Activated naive CD4-positive, alpha-beta T cell treated with anti-CD3 and anti-CD28 coated beads for 36 hours (primary cell): ENCODE results near the gene PDK4. TPM values are rescaled to one million over a fixed set of nuclear protein-coding genes. Genes with fewer than 3 reads are reported as not detected.

Source experiments
- CTCF ChIA-PET: fragments of 350-600 bp; sonication (Branson Sonifier 250); formaldehyde crosslinking; loops from one replicate; lab custom pipeline; 2021; ENCODE audit warnings: antibody characterized with exemption; lab: Charles Lee
- DNase-seq: peaks from one replicate; pipeline ENCODE4 v3.0.0-alpha.2; 2020
- H3K27ac Mint-ChIP-seq: one replicate; pipeline ENCODE4 v1.8.0; 2021; ENCODE audit warnings: mild to moderate bottlenecking, mixed read lengths
- H3K27me3 Mint-ChIP-seq: one replicate; pipeline ENCODE4 v1.8.0; 2021; ENCODE audit warnings: low read depth, mixed read lengths
- H3K36me3 Mint-ChIP-seq: one replicate; pipeline ENCODE4 v1.8.0; 2021; ENCODE audit warnings: low read depth, mixed read lengths
- H3K4me1 Mint-ChIP-seq: one replicate; pipeline ENCODE4 v1.8.0; 2021; ENCODE audit warnings: low read depth, mixed read lengths
- H3K4me3 Mint-ChIP-seq: one replicate; pipeline ENCODE4 v1.8.0; 2021; ENCODE audit warnings: mild to moderate bottlenecking, moderate library complexity, mixed read lengths
- H3K9me3 Mint-ChIP-seq: one replicate; pipeline ENCODE4 v1.8.0; 2021; ENCODE audit warnings: mixed read lengths
- intact Hi-C: fragments of 100-400 bp; cut with micrococcal nuclease; formaldehyde crosslinking; loops from one replicate; pipeline ENCODE4 v1.15.1; 2023
- total RNA-seq, 2 experiments: library from RNA; stranded (reverse); gene quantifications; one replicate each; pipeline ENCODE4 v1.2.3, GENCODE V29; 2021

PDK4 gene
- not detected for total RNA-seq

DNA sequence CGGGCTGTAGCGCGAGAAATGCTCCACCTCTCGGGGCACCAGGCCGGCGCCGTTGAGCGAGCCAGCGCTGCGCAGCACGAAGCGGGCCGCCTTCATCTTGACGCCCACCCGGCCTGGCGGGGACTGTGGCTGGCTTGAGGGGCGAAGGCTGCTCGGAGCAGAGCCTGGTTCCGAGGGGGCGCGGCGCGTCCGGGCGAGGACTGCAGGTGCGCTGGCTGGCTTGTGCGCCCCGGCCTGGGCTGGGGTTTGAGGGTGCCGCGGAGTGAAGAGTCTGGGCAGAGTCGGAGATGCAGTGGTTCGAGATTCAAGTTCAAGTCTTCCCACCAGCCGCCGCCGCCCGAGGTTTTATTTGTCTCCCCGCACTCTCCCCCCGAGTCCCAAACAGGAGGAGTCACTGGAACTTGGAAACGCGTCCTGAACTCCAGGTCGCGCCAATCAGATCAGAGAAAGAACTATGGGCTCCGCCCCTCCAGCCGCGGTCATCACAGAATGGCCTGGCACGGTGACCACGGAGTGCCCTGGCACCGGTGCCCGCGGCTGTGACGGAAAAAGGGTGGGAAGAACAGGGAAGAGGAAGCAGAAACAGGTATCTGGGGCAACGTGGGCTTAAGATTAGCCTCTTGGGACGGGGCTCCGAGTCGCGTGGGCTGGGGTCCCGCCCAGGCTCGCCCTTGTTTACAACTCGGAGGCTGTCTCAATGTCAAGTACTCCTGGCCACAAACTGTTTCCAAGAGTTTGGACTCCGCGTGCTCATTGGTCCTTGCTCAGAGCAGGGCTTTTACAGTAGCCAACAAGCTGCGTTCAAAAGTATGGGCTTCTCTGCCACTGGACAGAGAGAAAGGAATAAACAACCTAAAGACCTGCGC is at the start of gene PDK4:
Gene PDK4 (minus strand): TSS at position 319 of the 866 bp plus-strand sequence. CDS start 223 bp downstream, at position 96.
- Mint-ChIP-seq H3K4me1 (peaks cover 2% of the 10 kb centered on the region), H3K4me3 (no peak within 1 kb of the TSS), H3K9me3 (no peaks in the 10 kb centered on the region), H3K36me3 (no peaks in the 10 kb centered on the region), H3K27me3 (peaks cover 32% of the 10 kb centered on the region), H3K27ac (no peak within 1 kb of the TSS)
- CTCF ChIA-PET: no interaction called here
- intact Hi-C loops: no loop called here
- no peak for DNase-seq

GRCh38 chr7:95642173-95642572 is 45.9 kb upstream of the PDK4 start:
- CTCF ChIA-PET: no interaction called here
- no peak overlapping the region for H3K4me3 Mint-ChIP-seq

GRCh38 chr7:95636140-95636940 is 40.0 kb upstream of the PDK4 start:
- DNase-seq: no peak
- no peaks in the 10 kb centered on the region for H3K36me3 Mint-ChIP-seq
- no peaks in the 10 kb centered on the region for H3K4me1 Mint-ChIP-seq
- H3K27me3 Mint-ChIP-seq: no peaks in the 10 kb centered on the region
- intact Hi-C loops: no loop called here
- H3K9me3 Mint-ChIP-seq: no peaks in the 10 kb centered on the region
- CTCF ChIA-PET: interaction anchor here (0.7 kb wide), 1 partner anchor 52 kb away, joined by 3 read pairs; no protein-coding TSS in a partner anchor
- H3K27ac Mint-ChIP-seq: no peak overlapping the region
- H3K4me3 Mint-ChIP-seq: no peak overlapping the region

More at GRCh38 chr7:95642173-95642572, 45.9 kb upstream of the PDK4 start:
- intact Hi-C loops: no loop called here
- H3K36me3 Mint-ChIP-seq: no peaks in the 10 kb centered on the region
- H3K9me3 Mint-ChIP-seq: no peaks in the 10 kb centered on the region
- H3K4me1 Mint-ChIP-seq: no peaks in the 10 kb centered on the region
- H3K27me3 Mint-ChIP-seq: no peaks in the 10 kb centered on the region
- H3K27ac Mint-ChIP-seq: no peak overlapping the region
- DNase-seq: no peak

DNA sequence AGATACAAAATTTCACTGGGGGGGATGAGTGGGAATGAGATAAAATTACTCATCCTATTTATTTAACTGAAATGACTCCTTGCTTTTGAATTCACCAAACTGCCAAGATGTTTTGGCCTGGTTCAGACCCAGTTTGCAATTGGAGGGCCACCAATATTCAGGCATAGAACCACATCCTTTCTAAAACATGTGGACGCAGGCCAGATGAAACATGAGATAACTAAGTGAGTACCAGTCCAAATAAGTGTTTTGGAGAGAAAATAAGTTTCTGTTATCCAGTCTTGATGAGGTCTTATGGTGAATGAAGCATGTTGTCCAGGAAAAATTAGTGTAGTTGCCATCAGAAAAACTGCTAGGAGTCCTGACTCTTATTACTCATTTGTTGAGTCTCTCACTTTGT is 36.3 kb upstream of the PDK4 start:
- no peak overlapping the region for H3K27ac Mint-ChIP-seq
- no peaks in the 10 kb centered on the region for H3K36me3 Mint-ChIP-seq
- H3K9me3 Mint-ChIP-seq: no peaks in the 10 kb centered on the region
- no peak for DNase-seq
- H3K27me3 Mint-ChIP-seq: no peaks in the 10 kb centered on the region
- CTCF ChIA-PET: no interaction called here
- H3K4me3 Mint-ChIP-seq: no peak overlapping the region
- no peaks in the 10 kb centered on the region for H3K4me1 Mint-ChIP-seq
- intact Hi-C loops: no loop called here

GRCh38 chr7:95631527-95631926 is 35.2 kb upstream of the PDK4 start:
- CTCF ChIA-PET: no interaction called here
- Mint-ChIP-seq H3K9me3 (no peaks in the 10 kb centered on the region), H3K4me3 (no peak overlapping the region), H3K27ac (no peak overlapping the region), H3K27me3 (no peaks in the 10 kb centered on the region), H3K4me1 (no peaks in the 10 kb centered on the region), H3K36me3 (no peaks in the 10 kb centered on the region)
- no peak for DNase-seq
- intact Hi-C loops: no loop called here

DNA sequence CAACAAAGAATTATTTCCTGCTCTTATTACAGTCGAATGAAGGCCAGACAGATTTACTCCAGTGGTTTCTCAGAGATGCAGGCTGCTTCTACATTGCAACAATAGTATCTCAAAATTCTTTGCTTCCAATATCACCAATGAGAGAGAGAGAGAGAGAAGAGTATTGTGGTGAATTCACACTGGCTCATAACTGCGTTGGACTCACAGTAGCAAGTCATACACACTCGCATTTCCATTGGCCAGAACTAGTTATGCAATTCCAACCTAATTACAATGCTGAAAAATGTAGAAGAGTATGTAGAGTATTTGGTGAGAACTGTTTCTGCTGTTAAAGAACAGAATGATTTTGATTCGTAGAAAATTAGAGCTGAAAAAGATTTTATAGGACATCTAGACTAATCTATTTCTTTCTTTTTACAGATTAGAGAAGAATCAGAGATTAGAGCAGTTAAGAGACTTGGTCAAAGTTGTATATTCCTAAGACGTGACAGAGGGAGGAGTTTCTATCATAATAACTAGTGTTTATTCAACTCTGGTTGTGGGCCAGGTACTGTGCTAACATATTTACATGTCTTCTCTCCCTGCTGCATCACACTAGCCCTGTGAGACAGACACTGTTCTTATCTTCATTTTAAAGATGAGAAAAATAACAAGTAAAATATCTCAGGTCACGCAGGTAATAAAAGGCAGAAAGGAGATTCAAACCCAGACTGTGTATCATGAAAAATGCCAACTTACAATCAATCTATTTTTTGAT is 34.6 kb upstream of the PDK4 start:
- H3K27ac Mint-ChIP-seq: no peak overlapping the region
- no peaks in the 10 kb centered on the region for H3K9me3 Mint-ChIP-seq
- no peaks in the 10 kb centered on the region for H3K36me3 Mint-ChIP-seq
- no peaks in the 10 kb centered on the region for H3K27me3 Mint-ChIP-seq
- CTCF ChIA-PET: no interaction called here
- DNase-seq: no peak
- intact Hi-C loops: no loop called here
- H3K4me1 Mint-ChIP-seq: no peaks in the 10 kb centered on the region
- H3K4me3 Mint-ChIP-seq: no peak overlapping the region

- CTCF ChIA-PET: interaction anchor here (0.7 kb wide), 1 partner anchor 335 kb away, joined by 3 read pairs; no protein-coding TSS in a partner anchor
- H3K4me1 Mint-ChIP-seq: no peaks in the 10 kb centered on the region
Observed at GRCh38 chr7:95628831-95629439, 32.6 kb upstream of the PDK4 start.

GRCh38 chr7:95623788-95624187 is 27.5 kb upstream of the PDK4 start:
- H3K27me3 Mint-ChIP-seq: peaks cover 2% of the 10 kb centered on the region
- H3K9me3 Mint-ChIP-seq: no peaks in the 10 kb centered on the region
- CTCF ChIA-PET: no interaction called here
- no peak overlapping the region for H3K4me3 Mint-ChIP-seq
- DNase-seq: no peak
- no peaks in the 10 kb centered on the region for H3K36me3 Mint-ChIP-seq
- H3K27ac Mint-ChIP-seq: no peak overlapping the region
- intact Hi-C loops: no loop called here
- no peaks in the 10 kb centered on the region for H3K4me1 Mint-ChIP-seq

More at GRCh38 chr7:95628831-95629439, 32.6 kb upstream of the PDK4 start:
- no peak for DNase-seq
- Mint-ChIP-seq H3K9me3 (no peaks in the 10 kb centered on the region), H3K4me3 (no peak overlapping the region), H3K36me3 (no peaks in the 10 kb centered on the region), H3K27me3 (no peaks in the 10 kb centered on the region), H3K27ac (no peak overlapping the region)
- intact Hi-C loops: no loop called here

- Mint-ChIP-seq H3K4me3 (no peak overlapping the region), H3K36me3 (no peaks in the 10 kb centered on the region), H3K9me3 (no peaks in the 10 kb centered on the region), H3K4me1 (no peaks in the 10 kb centered on the region), H3K27me3 (peaks cover 2% of the 10 kb centered on the region), H3K27ac (no peak overlapping the region)
- intact Hi-C loops: no loop called here
- no peak for DNase-seq
- CTCF ChIA-PET: no interaction called here
Observed at GRCh38 chr7:95622859-95623258, 26.5 kb upstream of the PDK4 start.

DNA sequence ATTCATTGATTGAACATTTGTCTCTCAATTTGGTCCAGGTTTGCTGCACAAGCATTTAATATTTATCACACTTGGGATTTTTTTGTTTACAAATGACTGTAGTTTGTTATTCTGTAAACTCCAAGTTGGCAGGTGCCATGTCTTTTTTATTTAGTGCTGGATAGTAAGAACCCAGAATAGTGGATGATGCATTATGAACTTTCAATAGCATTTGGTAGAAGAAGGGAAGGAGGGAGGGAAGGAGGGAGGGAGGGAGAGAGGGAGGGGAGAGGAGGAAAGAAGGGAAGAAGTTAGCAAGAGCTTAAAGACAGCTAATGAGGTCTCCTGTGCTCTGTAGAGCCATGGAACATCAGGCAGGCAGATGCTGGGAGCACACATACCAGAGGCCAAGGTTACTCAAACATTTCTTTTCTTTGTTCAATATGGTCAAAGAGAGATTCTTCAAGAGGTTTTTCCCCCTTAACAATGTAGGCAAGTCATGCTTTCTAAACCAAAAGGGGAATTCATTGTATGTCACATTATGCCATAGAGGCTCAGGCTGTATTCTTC is 25.8 kb upstream of the PDK4 start:
- Mint-ChIP-seq H3K4me3 (no peak overlapping the region), H3K27ac (no peak overlapping the region), H3K27me3 (peaks cover 2% of the 10 kb centered on the region), H3K36me3 (no peaks in the 10 kb centered on the region), H3K9me3 (no peaks in the 10 kb centered on the region), H3K4me1 (no peaks in the 10 kb centered on the region)
- intact Hi-C loops: no loop called here
- DNase-seq: no peak
- CTCF ChIA-PET: no interaction called here

- intact Hi-C loops: no loop called here
- H3K27ac Mint-ChIP-seq: no peak overlapping the region
- DNase-seq: no peak
- H3K9me3 Mint-ChIP-seq: no peaks in the 10 kb centered on the region
- no peak overlapping the region for H3K4me3 Mint-ChIP-seq
- H3K27me3 Mint-ChIP-seq: peaks cover 2% of the 10 kb centered on the region
- no peaks in the 10 kb centered on the region for H3K4me1 Mint-ChIP-seq
- no peaks in the 10 kb centered on the region for H3K36me3 Mint-ChIP-seq
- CTCF ChIA-PET: no interaction called here
Observed at GRCh38 chr7:95621404-95621803, 25.1 kb upstream of the PDK4 start.
